WTC11 (cell line): ENCODE measurements around the gene CEP63.

Source experiments
- CTCF ChIP-seq: fragments of 200-600 bp; IDR thresholded peaks from 2 replicates; pipeline ENCODE4 v1.8.0; 2022; ENCODE audit warnings: antibody characterized with exemption
- ESRRA ChIP-seq: sonication (generic); formaldehyde crosslinking; IDR thresholded peaks from 2 replicates; pipeline ENCODE4 v1.8.1; 2022; ENCODE audit warnings: mild to moderate bottlenecking, missing genetic modification reagents, borderline replicate concordance
- HMGA2 ChIP-seq: fragments of 250-450 bp; sonication (Bioruptor Pico); IDR thresholded peaks from 2 replicates; pipeline ENCODE4 v1.4.0; 2021; ENCODE audit warnings: mild to moderate bottlenecking, moderate library complexity
- NFYB ChIP-seq: sonication (generic); formaldehyde crosslinking; conservative IDR thresholded peaks from 2 replicates; pipeline ENCODE4 v1.8.0; 2022; ENCODE audit warnings: low read depth, missing genetic modification reagents
- TP53 ChIP-seq: sonication (generic); formaldehyde crosslinking; IDR thresholded peaks from 2 replicates; pipeline ENCODE4 v1.8.1; 2023; ENCODE audit warnings: mild to moderate bottlenecking, missing genetic modification reagents
- USF2 ChIP-seq: sonication (generic); formaldehyde crosslinking; IDR thresholded peaks from 2 replicates; pipeline ENCODE4 v1.8.1; 2023; ENCODE audit warnings: mild to moderate bottlenecking, missing genetic modification reagents, moderate library complexity
- ZNF232 ChIP-seq: sonication (generic); formaldehyde crosslinking; IDR thresholded peaks from 2 replicates; pipeline ENCODE4 v1.8.0; 2022; ENCODE audit warnings: mild to moderate bottlenecking, missing genetic modification reagents
- ZNF317 ChIP-seq: sonication (generic); formaldehyde crosslinking; IDR thresholded peaks from 2 replicates; pipeline ENCODE4 v1.8.1; 2023; ENCODE audit warnings: low read depth, mild to moderate bottlenecking, moderate library complexity, missing genetic modification reagents, borderline replicate concordance
- ZNF425 ChIP-seq: fragments of 250-450 bp; sonication (Bioruptor Pico); conservative IDR thresholded peaks from 2 replicates; pipeline ENCODE4 v1.9.0; 2021; ENCODE audit warnings: mild to moderate bottlenecking
- ZSCAN18 ChIP-seq: fragments of 250-450 bp; sonication (Bioruptor Pico); IDR thresholded peaks from 2 replicates; pipeline ENCODE4 v2.1.2; 2022; ENCODE audit warnings: mild to moderate bottlenecking, moderate library complexity

- peak; percentile 34 for TF ChIP-seq CTCF
- TF ChIP-seq ZNF232: no peak
- no peak for TF ChIP-seq HMGA2 (CRISPR knock-in tag)
- TF ChIP-seq NFYB: no peak
- TF ChIP-seq ZSCAN18 (CRISPR knock-in tag): no peak
- no peak for TF ChIP-seq TP53 (CRISPR knock-in tag)
- TF ChIP-seq ESRRA: no peak
- TF ChIP-seq ZNF317 (CRISPR knock-in tag): no peak
- TF ChIP-seq ZNF425 (CRISPR knock-in tag): no peak
- TF ChIP-seq USF2: no peak
These were observed 41.2 kb downstream of the CEP63 start for GRCh38 chr3:134527037-134527436.
